ENCODE data around the gene C2. TPM values are rescaled to one million over a fixed set of nuclear protein-coding genes. Genes with fewer than 3 reads are reported as not detected.
A peak's percentile ranks its signal among the peaks of the same experiment; 100 is the strongest.

The C2 gene
- total RNA-seq, 2 donors from 2014 or later = 13.8 to 40.2 TPM

- Histone ChIP-seq H3K9me3 (no peaks in the 10 kb centered on the region), H3K36me3 (peaks cover 61% of the 10 kb centered on the region), H3K4me3 (no peak overlapping the region), H3K27me3 (replicated peaks; ENCODE audit: insufficient read depth) (no peaks in the 10 kb centered on the region), H3K4me1 (ENCODE audit: control insufficient read depth in 1 of 2, low read depth in 2 of 2) (no peaks in the 10 kb centered on the region), H3K27ac (no peak overlapping the region)
- DNase-seq (ENCODE audit: low spot score) (no peak), ATAC-seq (ENCODE audit: insufficient number of reproducible peaks, low FRiP score, low read depth) (no peak)
- TF ChIP-seq CTCF (IDR thresholded peaks at IDR 0.05) = no peak
Observed at GRCh38 chr6:31886541-31886991, 41.0 kb upstream of the C2 start.

- Histone ChIP-seq H3K27me3 (replicated peaks; ENCODE audit: insufficient read depth) (no peaks in the 10 kb centered on the region), H3K4me3 (no peak overlapping the region), H3K27ac (no peak overlapping the region), H3K36me3 (peaks cover 64% of the 10 kb centered on the region), H3K4me1 (ENCODE audit: control insufficient read depth in 1 of 2, low read depth in 2 of 2) (no peaks in the 10 kb centered on the region), H3K9me3 (no peaks in the 10 kb centered on the region)
- ATAC-seq (ENCODE audit: insufficient number of reproducible peaks, low FRiP score, low read depth) (no peak), DNase-seq (ENCODE audit: low spot score) (no peak)
- TF ChIP-seq CTCF (IDR thresholded peaks at IDR 0.05) = no peak
Observed at GRCh38 chr6:31887173-31888007, 40.1 kb upstream of the C2 start.

GRCh38 chr6:31888276-31889258 lies 39.0 kb upstream of the C2 start:
- TF ChIP-seq CTCF (IDR thresholded peaks at IDR 0.05) = peak; percentile 68
- H3K9me3 ChIP-seq = no peaks in the 10 kb centered on the region
- no peak overlapping the region for H3K4me3 ChIP-seq
- H3K4me1 ChIP-seq (ENCODE audit: control insufficient read depth in 1 of 2, low read depth in 2 of 2) = no peaks in the 10 kb centered on the region
- ATAC-seq (ENCODE audit: insufficient number of reproducible peaks, low FRiP score, low read depth) (no peak), DNase-seq (ENCODE audit: low spot score) (no peak)
- no peaks in the 10 kb centered on the region for H3K27me3 ChIP-seq (replicated peaks; ENCODE audit: insufficient read depth)
- H3K27ac ChIP-seq = no peak overlapping the region
- H3K36me3 ChIP-seq = peaks cover 68% of the 10 kb centered on the region

GRCh38 chr6:31889331-31889972 lies 38.1 kb upstream of the C2 start:
- no peak for DNase-seq (ENCODE audit: low spot score)
- Histone ChIP-seq H3K4me1 (ENCODE audit: control insufficient read depth in 1 of 2, low read depth in 2 of 2) (no peaks in the 10 kb centered on the region), H3K27me3 (replicated peaks; ENCODE audit: insufficient read depth) (no peaks in the 10 kb centered on the region), H3K36me3 (peaks cover 66% of the 10 kb centered on the region), H3K9me3 (no peaks in the 10 kb centered on the region), H3K27ac (no peak overlapping the region), H3K4me3 (no peak overlapping the region)
- TF ChIP-seq CTCF (IDR thresholded peaks at IDR 0.05) = no peak
- no peak for ATAC-seq (ENCODE audit: insufficient number of reproducible peaks, low FRiP score, low read depth)

Data from thoracic aorta (tissue), 2 donors.